Endometrial microvascular endothelial cells (primary cell): ENCODE results near the gene SLC28A1. TPM values are rescaled to one million over a fixed set of nuclear protein-coding genes. Genes with fewer than 3 reads are reported as not detected.
"Not testable (repeated sequence)": the region's sequence is repeated elsewhere in the genome, so short reads cannot be mapped to it uniquely, and the experiment has no call there.

Source experiments
- in situ Hi-C: cut with HindIII; loops from 2 replicates; pipeline ENCODE4 v1.10.0; 2017; ENCODE audit warnings: low sequenced_read_pairs, low pct_unique_long_range_greater_than_20kb; ENCODE audit errors: inconsistent ontology term
- total RNA-seq: library from RNA; depleted of rRNA; stranded (reverse); fragments of >200 nt; gene quantifications from one replicate; pipeline ENCODE4 v1.2.3, GENCODE V29; 2015; ENCODE audit errors: inconsistent ontology term

SLC28A1 gene
- total RNA-seq, 1 donor from 2014 or later: not detected

DNA sequence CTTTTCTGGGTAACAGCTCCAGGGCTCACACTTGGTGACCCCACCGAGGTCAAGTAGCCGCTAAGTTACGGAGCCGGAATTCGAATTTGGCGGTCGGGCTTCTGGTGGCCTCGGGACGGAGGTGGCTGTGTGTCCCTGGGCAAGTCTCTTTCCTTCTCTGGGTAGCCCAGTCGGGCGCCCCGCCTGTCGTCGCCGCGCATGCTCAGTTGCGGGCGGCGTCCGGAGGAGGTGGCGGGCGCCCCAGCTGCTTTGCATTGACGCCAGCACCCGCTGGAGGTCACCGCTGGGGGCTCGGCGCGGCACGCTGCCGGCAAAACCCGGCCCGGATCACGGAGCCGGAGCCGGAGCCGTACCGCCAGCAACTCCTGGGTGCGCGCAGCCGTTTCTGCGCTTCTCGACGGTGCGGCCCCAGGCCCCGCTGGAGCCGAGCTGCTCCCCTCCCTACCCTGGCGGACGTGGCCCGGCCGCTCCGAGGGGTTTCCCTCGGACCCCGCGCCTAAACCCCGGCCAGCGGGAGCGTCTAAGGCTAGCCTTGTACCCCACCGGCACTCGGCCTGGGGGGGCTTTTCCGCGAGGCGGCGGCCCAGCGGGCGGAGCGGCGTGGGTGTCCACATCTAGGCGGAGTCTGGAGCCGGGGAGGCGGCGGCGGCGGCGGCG is 96.7 kb downstream of the SLC28A1 start:
- in situ Hi-C loops: no loop called here

DNA sequence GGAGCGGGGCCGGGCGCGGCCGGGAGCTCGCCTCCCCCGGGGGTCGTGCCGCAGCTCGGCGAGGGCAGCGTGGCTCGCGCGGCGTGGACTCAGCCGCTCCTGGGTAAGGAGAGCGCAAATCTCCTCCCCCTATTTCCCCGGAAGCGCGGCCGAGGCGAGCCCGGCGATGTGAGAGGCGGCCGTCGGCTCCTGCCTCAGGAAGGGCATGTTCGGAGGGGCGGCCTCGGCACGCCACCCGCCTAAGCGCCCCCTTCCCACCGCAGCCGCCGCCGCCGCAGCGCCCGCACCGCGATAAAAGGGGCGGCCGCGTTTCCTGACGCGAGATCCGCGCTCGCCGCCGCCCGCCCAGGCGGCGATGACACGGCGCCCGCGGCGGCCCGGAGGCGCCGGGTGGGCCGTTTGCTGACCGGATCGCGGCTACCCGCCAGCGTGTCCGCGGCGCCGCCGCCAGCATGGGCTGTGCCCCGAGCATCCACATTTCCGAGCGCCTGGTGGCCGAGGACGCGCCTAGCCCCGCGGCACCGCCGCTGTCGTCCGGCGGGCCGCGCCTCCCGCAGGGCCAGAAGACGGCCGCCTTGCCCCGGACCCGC is 97.3 kb downstream of the SLC28A1 start, which contains the start of gene PDE8A:
Gene PDE8A, plus strand, starts transcription at position 146 of the 590 bp plus-strand sequence. Its CDS starts 307 bp downstream, at position 453.
- in situ Hi-C loops: no loop called here

- in situ Hi-C loops: no loop called here
Observed at GRCh38 chr15:84982301-84982920, 97.9 kb downstream of the SLC28A1 start.

DNA sequence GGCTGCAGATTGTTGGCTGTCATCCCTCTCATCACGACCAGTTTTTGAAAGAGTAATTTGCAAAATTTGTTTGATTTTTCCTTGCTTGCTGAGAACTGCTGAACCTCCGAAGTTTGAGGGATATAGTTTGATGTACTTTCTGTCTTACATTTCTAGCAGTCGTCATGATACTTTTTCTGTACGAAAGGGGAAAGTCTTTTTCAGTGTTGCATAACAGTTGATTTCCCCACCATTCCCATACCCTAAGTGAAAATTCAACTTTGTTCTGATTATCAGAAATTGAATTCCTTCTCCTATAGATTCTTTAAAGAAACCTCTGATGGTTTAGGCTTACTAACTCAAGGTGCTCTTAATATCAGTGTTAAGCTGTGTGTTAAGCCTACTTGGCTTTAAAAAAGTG is 98.8 kb downstream of the SLC28A1 start:
- in situ Hi-C loops: no loop called here

GRCh38 chr15:84983711-84984110 is 99.2 kb downstream of the SLC28A1 start:
- in situ Hi-C loops: no loop called here

DNA sequence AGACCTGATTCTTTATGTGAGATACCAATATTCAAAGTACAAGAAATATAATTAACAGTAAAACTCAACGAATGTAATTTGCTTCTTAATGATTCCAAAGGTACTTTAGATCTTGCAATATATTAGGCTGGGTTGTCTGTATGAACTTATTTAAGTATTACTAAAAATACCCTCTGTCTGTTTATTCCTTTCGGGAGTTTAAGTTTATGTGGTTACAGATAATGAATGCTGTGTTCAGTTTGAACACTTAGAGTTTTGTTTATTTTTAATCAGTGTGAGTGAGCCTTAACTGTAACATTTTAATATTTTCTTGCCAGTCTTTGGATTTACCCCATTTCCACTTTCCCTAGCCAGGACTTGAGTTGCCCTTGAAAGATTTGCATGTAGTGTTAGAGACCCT is 100.7 kb downstream of the SLC28A1 start:
- in situ Hi-C loops: no loop called here

- in situ Hi-C loops: not testable (repeated sequence)
Observed at GRCh38 chr15:84987351-84987750, 102.9 kb downstream of the SLC28A1 start.

GRCh38 chr15:84987949-84988624 is 103.6 kb downstream of the SLC28A1 start:
- in situ Hi-C loops: no loop called here

DNA sequence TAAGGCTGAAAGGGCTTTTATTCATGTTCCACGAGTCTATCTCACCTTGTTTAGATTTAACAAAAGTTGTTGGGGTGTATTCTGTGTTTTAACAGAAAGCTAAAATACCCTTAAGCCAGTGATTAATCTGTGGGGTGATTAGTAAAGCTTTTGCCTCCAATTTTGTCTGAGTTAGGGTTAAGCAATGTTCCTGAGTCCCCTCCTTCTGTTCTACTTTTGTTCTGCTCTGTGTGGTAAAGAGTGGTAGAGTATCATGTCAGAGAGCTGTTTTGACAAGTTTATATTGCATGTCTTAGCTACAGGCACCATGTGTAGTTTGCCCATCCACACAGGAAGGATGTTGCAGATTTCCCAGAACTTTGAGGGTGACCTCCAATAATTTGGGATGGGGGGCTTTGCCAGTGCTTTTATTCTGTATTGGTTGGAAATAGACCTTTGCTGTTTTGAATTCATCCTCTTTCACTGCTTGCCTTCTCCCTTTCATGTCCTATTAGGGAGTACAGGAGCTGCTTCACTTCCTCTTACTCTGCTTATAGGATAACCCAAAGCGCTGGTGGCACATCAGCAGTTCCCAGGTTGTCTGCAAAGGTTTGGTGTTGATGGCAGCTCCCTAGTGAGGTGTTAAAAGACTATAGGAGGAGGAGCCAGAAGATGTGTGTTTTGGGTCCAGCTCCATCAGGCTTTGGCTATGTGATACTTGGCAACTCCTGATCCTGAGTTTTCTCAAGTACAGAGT is 104.6 kb downstream of the SLC28A1 start:
- in situ Hi-C loops: no loop called here

DNA sequence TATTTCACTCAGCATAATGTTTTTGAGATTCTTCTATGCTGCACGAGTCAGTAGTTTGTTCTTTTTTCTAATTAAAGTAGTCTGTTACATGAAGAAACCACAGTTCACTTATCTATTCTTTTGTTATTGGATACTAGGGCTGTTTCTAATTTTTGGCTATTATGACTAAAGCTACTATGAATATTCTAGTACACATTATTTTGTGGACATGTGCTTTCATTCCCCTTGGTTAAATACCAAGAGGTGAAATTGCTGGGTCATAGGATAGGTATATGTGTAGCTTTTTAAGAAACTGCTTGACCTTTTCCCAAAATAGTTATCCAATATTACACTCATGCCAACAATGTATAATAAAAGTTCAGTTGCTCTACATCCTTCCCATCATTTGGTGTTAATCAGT is 106.0 kb downstream of the SLC28A1 start:
- in situ Hi-C loops: no loop called here

- in situ Hi-C loops: no loop called here
Observed at GRCh38 chr15:84991014-84991712, 106.7 kb downstream of the SLC28A1 start.

GRCh38 chr15:84992157-84992944 is 107.9 kb downstream of the SLC28A1 start:
- in situ Hi-C loops: no loop called here

Other genes starting within 250 kb of the SLC28A1 start
- 17.2 TPM for gene WDR73, start 230.4 kb upstream of the SLC28A1 start, total RNA-seq
- 5.6 TPM for gene NMB, start 226.5 kb upstream of the SLC28A1 start, total RNA-seq
- gene SEC11A, start 168.5 kb upstream of the SLC28A1 start, total RNA-seq: 211 TPM
- 13.6 TPM for gene ZNF592, start 136.1 kb upstream of the SLC28A1 start, total RNA-seq
- gene ALPK3, start 67.3 kb upstream of the SLC28A1 start, total RNA-seq: 7.2 TPM
- 18.6 TPM for gene PDE8A, start 97.2 kb downstream of the SLC28A1 start, total RNA-seq